ENCODE results near the gene GPD1.

The GPD1 gene

GRCh38 chr12:50111395-50111692, 7.5 kb downstream of the GPD1 start:
- 12% methylated on average over 19 of the region's 19 CpGs for WGBS
- Histone ChIP-seq H2BK120ac (ENCODE audit: low read depth, low read length) (peak overlapping the region; percentile 49), H4K8ac (ENCODE audit: low read length) (peak overlapping the region; percentile 100)

DNA sequence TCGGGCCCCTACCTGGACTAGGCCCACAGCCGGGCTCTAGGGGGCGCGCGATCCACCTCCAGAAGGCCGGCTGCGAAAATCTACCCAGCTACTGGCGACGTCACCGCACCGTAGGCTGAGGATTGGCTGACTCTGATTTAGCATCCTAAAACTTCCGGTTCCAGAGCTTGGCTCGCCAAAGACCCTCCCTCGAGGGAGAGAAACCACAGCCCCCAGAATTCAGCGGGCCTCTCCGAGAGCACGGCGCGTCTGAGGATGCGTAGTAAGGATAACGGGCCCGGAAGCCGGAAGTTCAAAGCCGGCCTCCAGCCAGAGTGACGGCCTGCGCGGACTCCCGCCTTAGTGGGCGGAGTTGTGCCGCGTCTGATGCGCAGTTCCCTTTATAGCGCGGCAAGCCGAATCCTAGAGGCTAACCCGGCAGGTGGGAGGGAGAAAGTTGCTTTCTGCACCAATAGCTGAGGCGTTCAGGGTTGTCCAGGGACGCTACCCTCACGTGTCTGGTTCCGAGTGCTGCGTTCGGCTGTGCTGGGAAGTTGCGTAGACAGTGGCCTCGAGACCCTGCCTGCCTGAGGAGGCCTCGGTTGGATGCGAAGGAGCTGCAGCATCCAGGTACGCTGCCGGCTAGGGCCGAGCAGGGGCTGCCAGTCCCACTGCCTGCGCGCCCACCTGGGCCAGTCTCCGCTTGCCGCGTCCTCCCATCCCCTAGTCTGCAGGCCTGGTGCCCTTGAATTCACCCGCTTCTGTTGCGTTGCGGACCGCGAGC, 8.1 kb downstream of the GPD1 start, which contains the start of gene COX14:
Gene COX14, plus strand, starts transcription at position 544 of the 763 bp plus-strand sequence. CDS start 7,808 bp downstream, outside the sequence.
- H4K8ac ChIP-seq (ENCODE audit: low read length): peak within 1 kb of the TSS; percentile 100
- peak within 1 kb of the TSS; percentile 83 to 100 for H3K4me3 ChIP-seq (ENCODE audit: insufficient read depth in 1 of 2, low read depth in 1 of 2, low read length in 2 of 2)
- peak within 1 kb of the TSS; percentile 100 for H3K9ac ChIP-seq (ENCODE audit: low read length)
- peaks cover 34% of the 10 kb centered on the region for H3K4me1 ChIP-seq (ENCODE audit: control insufficient read depth, insufficient read depth, low read depth, low read length)
- peak within 1 kb of the TSS; percentile 92 for H2AFZ ChIP-seq (ENCODE audit: low read depth, low read length)
- H3K27ac ChIP-seq (ENCODE audit: low read length, poor library complexity, severe bottlenecking): peak within 1 kb of the TSS; percentile 85
- H3K36me3 ChIP-seq (ENCODE audit: control insufficient read depth in 1 of 2, insufficient read depth in 2 of 2, low read depth in 1 of 2, low read length in 2 of 2): peaks cover 6 to 17% of the 10 kb centered on the region in 2 experiments
- DNase-seq: peak; percentile 100
- no peak within 1 kb of the TSS for H2BK5ac ChIP-seq (ENCODE audit: low read depth, low read length, poor library complexity, severe bottlenecking)
- H3K18ac ChIP-seq (ENCODE audit: low read depth in 1 of 2, low read length in 2 of 2): peak within 1 kb of the TSS; percentile 91 to 93
- peak within 1 kb of the TSS; percentile 49 for H2BK120ac ChIP-seq (ENCODE audit: low read depth, low read length)
- H3K27me3 ChIP-seq (ENCODE audit: control insufficient read depth in 1 of 2, insufficient read depth in 1 of 2, low read length in 2 of 2): no peaks in the 10 kb centered on the region
- no peak within 1 kb of the TSS for H2BK15ac ChIP-seq (ENCODE audit: low read depth, poor library complexity, severe bottlenecking)
- peak within 1 kb of the TSS; percentile 80 for H2AK5ac ChIP-seq (ENCODE audit: low read length, severe bottlenecking)
- peak within 1 kb of the TSS; percentile 87 for H3K4me2 ChIP-seq (ENCODE audit: low read length, poor library complexity, severe bottlenecking)
- WGBS: under 1% methylated on average over 59 of the region's 59 CpGs
- peak within 1 kb of the TSS; percentile 64 to 89 for H3K4ac ChIP-seq (ENCODE audit: low read depth in 1 of 2, low read length in 2 of 2)
- no peaks in the 10 kb centered on the region for H3K9me3 ChIP-seq (ENCODE audit: control insufficient read depth, low read length)
- peak within 1 kb of the TSS in 1 of 2 experiments; percentile 63 for H3K23ac ChIP-seq (ENCODE audit: low read length in 2 of 2)
- H4K91ac ChIP-seq (ENCODE audit: low read length): peak within 1 kb of the TSS; percentile 87
- peak within 1 kb of the TSS; percentile 40 to 67 for H2BK12ac ChIP-seq (ENCODE audit: low read length in 2 of 2)
- H3K79me1 ChIP-seq (replicated peaks; ENCODE audit: low read length, poor library complexity, severe bottlenecking): no peaks in the 10 kb centered on the region
- peak within 1 kb of the TSS in 1 of 2 experiments; percentile 95 for H3K14ac ChIP-seq (ENCODE audit: low read length in 2 of 2)

More at GRCh38 chr12:50111395-50111692, 7.5 kb downstream of the GPD1 start:
- peak overlapping the region; percentile 71 for H4K91ac ChIP-seq (ENCODE audit: low read length)
- no peaks in the 10 kb centered on the region for H3K9me3 ChIP-seq (ENCODE audit: control insufficient read depth, low read length)
- peak overlapping the region; percentile 69 for H3K27ac ChIP-seq (ENCODE audit: low read length, poor library complexity, severe bottlenecking)
- H3K23ac ChIP-seq (ENCODE audit: low read length in 2 of 2): no peak overlapping the region
- H3K4ac ChIP-seq (ENCODE audit: low read depth in 1 of 2, low read length in 2 of 2): peak overlapping the region in 1 of 2 experiments; percentile 59
- DNase-seq: no peak
- peak overlapping the region; percentile 87 for H3K4me2 ChIP-seq (ENCODE audit: low read length, poor library complexity, severe bottlenecking)
- peak overlapping the region; percentile 68 for H3K9ac ChIP-seq (ENCODE audit: low read length)
- H3K27me3 ChIP-seq (ENCODE audit: control insufficient read depth in 1 of 2, insufficient read depth in 1 of 2, low read length in 2 of 2): no peaks in the 10 kb centered on the region
- H2AFZ ChIP-seq (ENCODE audit: low read depth, low read length): peak overlapping the region; percentile 88
- peak overlapping the region; percentile 82 to 90 for H3K18ac ChIP-seq (ENCODE audit: low read depth in 1 of 2, low read length in 2 of 2)
- H2AK5ac ChIP-seq (ENCODE audit: low read length, severe bottlenecking): no peak overlapping the region
- H3K4me1 ChIP-seq (ENCODE audit: control insufficient read depth, insufficient read depth, low read depth, low read length): peaks cover 34% of the 10 kb centered on the region
- no peaks in the 10 kb centered on the region for H3K79me1 ChIP-seq (replicated peaks; ENCODE audit: low read length, poor library complexity, severe bottlenecking)
- H2BK15ac ChIP-seq (ENCODE audit: low read depth, poor library complexity, severe bottlenecking): no peak overlapping the region
- no peak overlapping the region for H2BK5ac ChIP-seq (ENCODE audit: low read depth, low read length, poor library complexity, severe bottlenecking)
- peak overlapping the region in 1 of 2 experiments; percentile 67 for H2BK12ac ChIP-seq (ENCODE audit: low read length in 2 of 2)
- peaks cover 6 to 11% of the 10 kb centered on the region in 2 experiments for H3K36me3 ChIP-seq (ENCODE audit: control insufficient read depth in 1 of 2, insufficient read depth in 2 of 2, low read depth in 1 of 2, low read length in 2 of 2)
- H3K14ac ChIP-seq (ENCODE audit: low read length in 2 of 2): no peak overlapping the region
- peak overlapping the region; percentile 15 to 46 for H3K4me3 ChIP-seq (ENCODE audit: insufficient read depth in 1 of 2, low read depth in 1 of 2, low read length in 2 of 2)

DNA sequence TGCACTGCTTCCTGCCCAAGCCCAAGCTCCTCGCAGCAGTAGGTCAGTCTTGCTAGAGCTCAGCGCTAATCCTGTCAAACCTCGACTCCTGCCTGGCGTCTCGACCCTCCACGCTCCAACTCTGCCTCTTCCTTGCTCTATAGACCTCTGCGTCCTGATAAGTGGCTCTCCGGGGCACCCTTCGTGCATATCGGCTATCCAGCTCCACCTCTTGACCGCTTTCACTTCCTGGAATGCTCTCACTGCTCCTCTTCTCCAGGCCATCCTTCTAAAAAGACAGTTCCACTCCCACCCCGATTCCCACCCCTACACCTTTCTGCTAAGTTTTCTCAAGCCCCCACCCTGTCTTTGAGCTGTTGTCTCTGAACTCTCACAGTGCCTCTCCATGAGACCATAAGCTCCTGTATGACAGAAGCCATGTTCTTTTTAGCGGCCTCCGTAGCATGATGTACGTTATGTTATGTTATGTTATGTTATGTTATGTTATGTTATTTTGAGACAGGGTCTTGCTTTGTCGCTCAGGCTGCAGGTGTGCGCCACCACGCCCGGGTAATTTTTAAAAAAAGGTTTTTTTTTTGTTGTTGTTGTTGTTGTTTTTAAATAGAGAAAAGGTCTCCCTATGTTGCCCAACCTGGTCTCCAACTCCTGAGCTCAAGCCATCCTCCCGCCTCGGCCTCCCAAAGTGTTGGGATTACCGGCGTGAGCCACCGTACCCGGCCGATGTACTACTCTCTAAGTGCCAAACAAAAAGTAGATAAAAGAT, 8.8 kb downstream of the GPD1 start:
- no peak overlapping the region for H2AK5ac ChIP-seq (ENCODE audit: low read length, severe bottlenecking)
- peaks cover 3% of the 10 kb centered on the region for H3K79me1 ChIP-seq (replicated peaks; ENCODE audit: low read length, poor library complexity, severe bottlenecking)
- H3K36me3 ChIP-seq (ENCODE audit: control insufficient read depth in 1 of 2, insufficient read depth in 2 of 2, low read depth in 1 of 2, low read length in 2 of 2): peaks cover 14 to 20% of the 10 kb centered on the region in 2 experiments
- no peak overlapping the region for H2BK120ac ChIP-seq (ENCODE audit: low read depth, low read length)
- H3K23ac ChIP-seq (ENCODE audit: low read length in 2 of 2): no peak overlapping the region
- peak overlapping the region in 1 of 2 experiments; percentile 65 for H2BK12ac ChIP-seq (ENCODE audit: low read length in 2 of 2)
- peaks cover 32% of the 10 kb centered on the region for H3K4me1 ChIP-seq (ENCODE audit: control insufficient read depth, insufficient read depth, low read depth, low read length)
- peak overlapping the region; percentile 55 to 64 for H3K4ac ChIP-seq (ENCODE audit: low read depth in 1 of 2, low read length in 2 of 2)
- H4K91ac ChIP-seq (ENCODE audit: low read length): peak overlapping the region; percentile 87
- H2BK15ac ChIP-seq (ENCODE audit: low read depth, poor library complexity, severe bottlenecking): no peak overlapping the region
- WGBS: 28% methylated on average over 21 of the region's 26 CpGs
- H3K18ac ChIP-seq (ENCODE audit: low read depth in 1 of 2, low read length in 2 of 2): peak overlapping the region; percentile 91 to 93
- peak overlapping the region; percentile 100 for H3K9ac ChIP-seq (ENCODE audit: low read length)
- no peaks in the 10 kb centered on the region for H3K9me3 ChIP-seq (ENCODE audit: control insufficient read depth, low read length)
- peak overlapping the region; percentile 83 for H4K8ac ChIP-seq (ENCODE audit: low read length)
- peak overlapping the region in 1 of 2 experiments; percentile 95 for H3K14ac ChIP-seq (ENCODE audit: low read length in 2 of 2)
- H3K27ac ChIP-seq (ENCODE audit: low read length, poor library complexity, severe bottlenecking): peak overlapping the region; percentile 85
- DNase-seq: peak; percentile 75
- H2AFZ ChIP-seq (ENCODE audit: low read depth, low read length): peak overlapping the region; percentile 92
- H3K4me3 ChIP-seq (ENCODE audit: insufficient read depth in 1 of 2, low read depth in 1 of 2, low read length in 2 of 2): peak overlapping the region; percentile 83 to 100
- no peaks in the 10 kb centered on the region for H3K27me3 ChIP-seq (ENCODE audit: control insufficient read depth in 1 of 2, insufficient read depth in 1 of 2, low read length in 2 of 2)
- peak overlapping the region; percentile 67 for H3K4me2 ChIP-seq (ENCODE audit: low read length, poor library complexity, severe bottlenecking)
- H2BK5ac ChIP-seq (ENCODE audit: low read depth, low read length, poor library complexity, severe bottlenecking): no peak overlapping the region

All from mesenchymal stem cell (in vitro differentiated cells and primary cell).